Left lobe of liver (tissue), 2 donors: ENCODE measurements around the gene KIF4B. TPM values are rescaled to one million over a fixed set of nuclear protein-coding genes. Genes with fewer than 3 reads are reported as not detected.
"Not testable (repeated sequence)": the region's sequence is repeated elsewhere in the genome, so short reads cannot be mapped to it uniquely, and the experiment has no call there.

Experiments
- ATAC-seq: fragments of 200-7000 bp; cut with Tn5 transposase; one replicate; pipeline ENCODE4 v1.9.1; 2020; ENCODE audit warnings: mild to moderate bottlenecking, moderate library complexity
- DNase-seq: peaks from one replicate; pipeline ENCODE4 v3.0.0-alpha.2; 2020; ENCODE audit warnings: low spot score
- total RNA-seq: library from RNA; stranded (reverse); gene quantifications from one replicate; pipeline ENCODE4 v1.2.1, GENCODE V29; 2021
- donor health status: DM: no; HTN: no; CAD: no; lungs with moderate emphysema.
- donor health status: DM: no; HTN: yes; CAD: no.

KIF4B gene
- total RNA-seq, 1 donor from 2014 or later: not detected

GRCh38 chr5:155006265-155006664, 7.3 kb upstream of the KIF4B start:
- ATAC-seq, DNase-seq: not testable (repeated sequence)

DNA sequence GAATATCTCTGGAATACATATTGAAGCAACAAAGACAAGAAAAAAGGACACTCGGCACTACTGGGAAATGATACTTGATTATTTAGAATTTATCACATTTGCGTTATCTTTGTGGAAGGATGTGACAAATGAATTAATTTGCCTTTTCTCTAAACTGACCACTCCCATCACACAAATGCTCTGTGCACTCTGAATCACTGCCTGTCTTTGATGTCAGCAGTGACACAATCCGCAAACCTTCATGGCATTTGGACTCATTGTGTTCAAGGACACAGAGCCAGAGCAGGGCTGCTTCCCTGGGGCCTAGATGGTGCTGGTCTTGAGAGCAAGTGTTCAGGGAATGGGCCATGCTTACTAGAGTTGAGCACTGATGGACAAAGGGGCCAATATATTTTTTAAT, 4.9 kb upstream of the KIF4B start:
- no peak for ATAC-seq
- DNase-seq: no peak

GRCh38 chr5:155010881-155011280, 2.7 kb upstream of the KIF4B start:
- ATAC-seq: no peak
- no peak for DNase-seq

DNA sequence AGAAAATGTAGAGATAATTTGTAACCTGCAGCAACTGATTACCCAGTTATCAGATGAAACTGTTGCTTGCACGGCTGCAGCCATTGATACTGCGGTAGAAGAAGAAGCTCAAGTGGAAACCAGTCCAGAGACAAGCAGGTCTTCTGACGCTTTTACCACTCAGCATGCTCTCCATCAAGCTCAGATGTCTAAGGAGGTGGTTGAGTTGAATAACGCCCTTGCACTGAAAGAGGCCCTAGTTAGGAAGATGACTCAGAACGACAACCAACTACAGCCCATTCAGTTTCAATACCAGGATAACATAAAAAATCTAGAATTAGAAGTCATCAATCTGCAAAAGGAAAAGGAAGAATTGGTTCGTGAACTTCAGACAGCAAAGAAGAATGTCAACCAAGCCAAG, 1.7 kb downstream of the KIF4B start:
- DNase-seq (no peak), ATAC-seq (no peak)

- no peak for DNase-seq
- no peak for ATAC-seq
These were observed 4.1 kb downstream of the KIF4B start for GRCh38 chr5:155017610-155018009.

DNA sequence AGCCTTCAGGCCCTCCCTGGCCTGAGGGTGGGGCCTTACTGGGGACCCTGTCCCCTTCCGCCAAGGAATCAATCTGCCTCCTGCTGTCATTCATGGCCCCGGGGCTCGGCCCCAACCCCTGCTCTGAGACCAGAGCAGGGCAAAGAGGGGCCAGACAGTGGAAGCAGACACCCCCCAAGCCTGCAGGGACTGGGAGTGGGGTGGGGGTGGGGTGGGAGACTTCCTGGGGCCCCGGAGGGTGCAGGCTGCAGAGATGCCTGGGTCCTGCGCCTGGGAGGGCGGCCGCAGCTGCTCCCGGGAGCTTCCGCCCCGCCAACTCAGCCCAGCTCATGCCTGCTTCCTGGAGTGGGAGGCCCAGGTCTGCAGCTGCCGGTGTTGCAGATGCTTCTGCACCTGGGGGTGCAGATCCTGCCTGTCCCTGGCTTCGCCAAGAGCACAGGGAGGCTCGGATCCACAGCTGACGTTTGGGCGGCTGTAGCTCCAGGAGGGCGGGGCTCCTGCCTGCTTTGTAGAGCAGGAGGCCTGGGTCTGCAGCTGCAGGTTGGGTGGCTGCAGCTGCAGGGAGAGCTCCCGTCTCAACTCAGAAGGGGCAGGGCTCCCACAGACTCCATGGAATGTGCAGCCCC, 6.2 kb downstream of the KIF4B start:
- no peak for ATAC-seq
- no peak for DNase-seq

DNA sequence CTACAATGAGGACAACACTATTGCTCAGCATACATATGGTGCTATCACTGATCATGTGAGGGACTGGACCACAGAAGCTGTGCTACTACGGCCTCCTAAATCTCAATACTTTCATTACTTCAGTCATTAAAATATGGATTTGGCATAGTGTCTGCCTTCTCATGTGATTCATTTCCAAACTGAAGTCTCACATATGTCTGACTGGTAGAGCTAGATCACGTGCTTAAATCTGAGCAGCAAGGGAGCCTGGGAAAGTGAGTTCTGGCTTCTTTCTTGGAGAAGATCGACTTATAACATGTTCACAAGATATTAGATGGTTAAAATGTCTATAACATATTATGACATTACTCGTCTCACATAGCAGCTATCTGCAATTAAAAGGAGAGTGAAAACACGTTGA, 8.3 kb downstream of the KIF4B start:
- no peak for ATAC-seq
- no peak for DNase-seq

DNA sequence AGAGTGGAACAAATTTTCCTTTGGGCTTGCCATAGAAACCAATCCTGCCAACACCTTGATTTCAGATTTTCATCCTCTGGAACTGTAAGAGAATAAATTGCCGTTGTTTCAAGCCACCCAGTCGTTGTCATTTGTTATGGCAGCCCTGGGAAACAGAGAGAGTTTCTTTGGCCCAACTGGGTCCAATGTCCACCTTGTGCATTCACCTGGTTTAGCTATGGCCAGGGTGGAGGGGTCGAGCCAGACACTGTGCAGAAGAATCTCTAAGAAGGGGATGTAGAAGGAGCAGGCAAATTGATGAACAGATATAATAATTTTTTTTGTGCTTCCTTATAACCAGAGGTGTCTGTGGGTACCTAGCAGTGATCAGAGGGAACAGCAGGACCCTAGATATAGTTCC, 9.8 kb downstream of the KIF4B start:
- ATAC-seq (no peak), DNase-seq (no peak)

- no peak for DNase-seq
- ATAC-seq: no peak
These were observed 10.5 kb downstream of the KIF4B start for GRCh38 chr5:155024015-155024414.

- ATAC-seq (no peak), DNase-seq (no peak)
These were observed 12.3 kb downstream of the KIF4B start for GRCh38 chr5:155025895-155026294.

GRCh38 chr5:155027993-155028629, 14.6 kb downstream of the KIF4B start:
- ATAC-seq (peak; percentile 57), DNase-seq (no peak)

DNA sequence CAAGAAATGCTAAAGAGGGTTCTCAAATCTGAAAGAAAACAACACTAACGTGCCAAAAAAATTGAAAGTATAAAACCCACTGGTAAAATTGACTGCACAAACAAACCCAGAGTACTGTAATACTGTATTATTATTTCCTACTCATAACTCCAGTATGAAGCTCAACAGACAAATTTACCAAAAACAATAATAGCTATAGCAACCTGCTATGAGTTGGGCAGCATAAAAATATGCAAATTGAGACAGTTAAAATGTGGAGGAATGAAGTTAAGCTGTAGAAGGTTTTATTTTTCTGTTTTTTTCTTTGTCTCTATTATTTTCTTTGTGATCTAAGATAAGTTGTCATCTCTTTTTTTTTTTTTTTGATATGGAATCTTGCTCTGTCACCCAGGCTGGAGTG, 15.7 kb downstream of the KIF4B start:
- DNase-seq (no peak), ATAC-seq (no peak)

DNA sequence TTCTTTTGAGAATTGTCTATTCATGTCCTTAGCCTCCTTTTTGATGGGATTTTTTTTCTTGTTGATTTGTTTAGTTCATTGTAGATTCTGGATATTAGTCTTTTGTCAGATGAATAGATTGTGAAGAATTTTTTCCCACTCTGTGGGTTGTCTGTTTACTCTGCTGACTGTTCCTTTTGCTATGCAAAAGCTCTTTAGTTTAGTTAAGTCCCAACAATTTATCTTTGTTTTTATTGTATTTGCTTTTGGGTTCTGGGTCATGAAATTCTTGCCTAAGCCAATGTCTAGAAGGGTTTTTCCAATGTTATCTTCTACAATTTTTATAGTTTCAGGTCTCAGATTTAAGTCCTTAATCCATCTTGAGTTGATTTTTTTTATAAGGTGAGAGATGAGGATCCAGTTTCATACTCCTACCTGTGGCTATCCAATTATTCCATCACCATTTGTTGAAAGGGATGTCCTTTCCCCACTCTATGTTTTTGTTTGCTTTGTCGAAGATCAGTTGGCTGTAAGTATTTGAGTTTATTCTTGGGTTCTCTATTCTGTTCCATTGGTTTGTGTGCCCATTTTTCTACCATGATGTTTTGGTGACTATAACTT, 20.7 kb downstream of the KIF4B start:
- not testable (repeated sequence) for DNase-seq, ATAC-seq

DNA sequence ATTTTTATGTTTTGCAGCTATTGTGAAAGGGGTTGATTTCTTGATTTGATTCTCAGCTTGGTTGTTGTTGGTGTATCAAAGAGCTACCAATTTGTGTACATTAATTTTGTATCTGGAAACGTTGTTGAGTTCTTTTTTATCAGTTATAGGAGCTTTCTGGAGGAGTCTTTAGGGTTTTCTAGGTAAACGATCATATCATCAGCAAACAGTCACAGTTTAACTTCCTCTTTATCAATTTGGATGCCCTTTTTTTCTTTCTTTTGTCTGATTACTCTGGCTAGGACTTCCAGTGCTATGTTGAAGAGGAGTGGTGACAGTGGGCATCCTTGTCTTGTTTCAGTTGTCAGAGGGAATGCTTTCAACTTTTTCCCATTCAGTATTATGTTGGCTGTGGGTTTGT, 21.5 kb downstream of the KIF4B start:
- DNase-seq, ATAC-seq: not testable (repeated sequence)

GRCh38 chr5:155040984-155041653, 27.6 kb downstream of the KIF4B start:
- ATAC-seq (no peak), DNase-seq (no peak)

DNA sequence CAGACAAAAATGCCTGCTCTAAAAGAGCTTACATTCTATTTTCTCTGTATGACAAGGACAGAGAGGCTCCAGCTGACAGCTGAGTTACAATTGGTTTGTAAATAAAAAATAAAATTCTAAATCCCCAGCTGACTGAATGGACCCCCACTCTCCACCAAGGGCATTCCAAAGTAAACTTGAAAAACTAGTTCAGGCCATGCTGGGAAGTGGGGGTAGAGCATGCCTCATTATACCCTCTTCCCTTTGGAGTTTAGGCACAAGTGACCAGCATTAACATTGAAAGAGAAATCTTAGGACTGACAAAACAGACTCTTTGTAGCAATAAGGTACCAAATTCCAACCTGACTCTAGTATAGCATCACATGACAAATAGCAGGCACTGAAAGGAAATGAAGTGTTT, 31.0 kb downstream of the KIF4B start:
- no peak for DNase-seq
- ATAC-seq: no peak

GRCh38 chr5:155046591-155046990, 33.0 kb downstream of the KIF4B start:
- no peak for ATAC-seq

GRCh38 chr5:155047818-155048217, 34.3 kb downstream of the KIF4B start:
- no peak for DNase-seq
- ATAC-seq: no peak

More at GRCh38 chr5:155046591-155046990, 33.0 kb downstream of the KIF4B start:
- DNase-seq: no peak

GRCh38 chr5:155049569-155050383, 36.2 kb downstream of the KIF4B start:
- DNase-seq (no peak), ATAC-seq (peak; percentile 22)

DNA sequence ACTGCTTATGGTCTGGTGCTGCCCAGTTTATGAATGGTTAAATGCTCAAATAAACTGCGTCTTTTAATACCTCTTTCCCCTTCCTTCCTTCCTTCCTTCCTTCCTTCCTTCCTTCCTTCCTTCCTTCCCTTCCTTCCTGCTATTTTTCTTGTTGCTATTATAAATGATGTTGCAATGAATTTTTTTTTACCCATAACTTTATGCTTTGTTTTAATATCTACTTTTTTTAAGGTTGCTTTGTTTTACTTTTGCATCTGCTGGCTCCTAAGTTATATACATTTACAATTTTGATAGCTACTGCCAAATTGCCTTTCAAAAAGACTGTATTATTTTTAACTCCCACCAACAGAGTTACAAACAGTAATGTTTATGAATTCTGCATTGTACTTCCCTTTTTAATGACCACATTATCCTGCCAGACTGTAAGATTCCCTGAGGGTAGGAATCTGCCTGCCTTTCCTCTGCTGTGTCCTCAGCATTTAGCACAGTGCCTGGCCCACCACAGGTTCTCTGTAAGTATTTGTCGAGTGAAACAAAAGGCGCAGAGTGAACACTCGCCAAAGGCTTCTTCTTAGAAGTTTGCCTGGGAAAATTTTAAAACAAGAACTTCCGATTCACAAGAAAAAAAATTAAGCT, 36.9 kb downstream of the KIF4B start:
- ATAC-seq: no peak
- DNase-seq: no peak

DNA sequence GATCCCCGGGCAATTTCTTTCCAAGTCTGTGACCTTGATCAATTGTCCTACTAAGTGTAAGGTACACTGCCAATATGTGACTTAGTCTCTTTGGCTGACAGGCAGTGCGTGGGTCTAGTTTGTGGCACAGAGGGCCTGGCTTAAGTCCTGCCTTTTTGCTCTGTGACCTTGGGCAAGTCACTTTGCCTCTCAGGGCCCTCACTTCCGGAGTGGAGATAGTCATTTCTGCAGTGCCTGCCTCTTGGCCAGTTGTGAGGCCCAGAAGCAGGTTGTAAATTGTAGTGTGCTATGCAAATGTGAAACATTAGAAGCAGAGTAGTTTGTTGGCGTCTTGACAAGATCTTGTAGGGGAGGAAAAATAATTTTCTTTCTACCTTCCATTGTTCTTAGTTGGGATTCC, 39.0 kb downstream of the KIF4B start:
- no peak for ATAC-seq
- DNase-seq: no peak
